Progenitor cell of endocrine pancreas (in vitro differentiated cells): ENCODE measurements around the gene CTNNBL1. TPM values are rescaled to one million over a fixed set of nuclear protein-coding genes. Genes with fewer than 3 reads are reported as not detected.

Experiments used
- DNase-seq: peaks from one replicate; pipeline ENCODE4 v3.0.0; 2021; ENCODE audit warnings: low spot score; ENCODE audit not compliant: unreplicated experiment
- H3K27ac Mint-ChIP-seq: 2 replicates; pipeline ENCODE4 v1.8.0; 2021; ENCODE audit warnings: mild to moderate bottlenecking, moderate library complexity, mixed read lengths
- H3K27me3 Mint-ChIP-seq: 2 replicates; pipeline ENCODE4 v1.8.0; 2021; ENCODE audit warnings: mixed read lengths
- H3K36me3 Mint-ChIP-seq: 2 replicates; pipeline ENCODE4 v1.8.0; 2022; ENCODE audit warnings: mixed read lengths; ENCODE audit not compliant: insufficient read depth
- H3K4me1 Mint-ChIP-seq: 2 replicates; pipeline ENCODE4 v1.8.0; 2021; ENCODE audit warnings: low read depth, mixed read lengths
- H3K4me3 Mint-ChIP-seq: 2 replicates; pipeline ENCODE4 v1.8.0; 2021; ENCODE audit warnings: low read depth, mild to moderate bottlenecking, moderate library complexity, mixed read lengths
- H3K9me3 Mint-ChIP-seq: 2 replicates; pipeline ENCODE4 v1.8.0; 2021; ENCODE audit warnings: low read depth, mixed read lengths
- CTCF ChIP-seq: fragments of 200-600 bp; sonication (generic); IDR thresholded peaks from one replicate; pipeline ENCODE4 v1.5.0; 2021; ENCODE audit warnings: antibody characterized with exemption, mild to moderate bottlenecking; ENCODE audit not compliant: unreplicated experiment
- total RNA-seq: library from RNA; stranded (reverse); gene quantifications from 2 replicates; pipeline ENCODE4 v1.2.1, GENCODE V29; 2021

Gene CTNNBL1
- total RNA-seq, 1 donor from 2014 or later = 60.4 TPM

GRCh38 chr20:37915800-37916570, 222.2 kb downstream of the CTNNBL1 start:
- TF ChIP-seq CTCF = no peak
- Mint-ChIP-seq H3K9me3 (no peaks in the 10 kb centered on the region), H3K4me3 (peak overlapping the region; percentile 42), H3K27me3 (peaks cover 53% of the 10 kb centered on the region), H3K4me1 (peaks cover 6% of the 10 kb centered on the region), H3K27ac (peak overlapping the region; percentile 33), H3K36me3 (no peaks in the 10 kb centered on the region)
- DNase-seq = no peak

- peaks cover 43% of the 10 kb centered on the region for H3K27me3 Mint-ChIP-seq
- no peak for TF ChIP-seq CTCF
Measured at GRCh38 chr20:37917461-37917860, 223.6 kb downstream of the CTNNBL1 start.

GRCh38 chr20:37918035-37918434, 224.2 kb downstream of the CTNNBL1 start:
- Mint-ChIP-seq H3K27ac (no peak overlapping the region), H3K36me3 (no peaks in the 10 kb centered on the region), H3K4me3 (no peak overlapping the region), H3K9me3 (no peaks in the 10 kb centered on the region), H3K27me3 (peaks cover 38% of the 10 kb centered on the region), H3K4me1 (peaks cover 6% of the 10 kb centered on the region)
- no peak for TF ChIP-seq CTCF
- no peak for DNase-seq

More at GRCh38 chr20:37917461-37917860, 223.6 kb downstream of the CTNNBL1 start:
- Mint-ChIP-seq H3K4me1 (peaks cover 6% of the 10 kb centered on the region), H3K9me3 (no peaks in the 10 kb centered on the region), H3K36me3 (no peaks in the 10 kb centered on the region), H3K4me3 (no peak overlapping the region), H3K27ac (no peak overlapping the region)
- DNase-seq = no peak

- no peaks in the 10 kb centered on the region for H3K9me3 Mint-ChIP-seq
- H3K36me3 Mint-ChIP-seq = no peaks in the 10 kb centered on the region
- no peak for TF ChIP-seq CTCF
- no peak for DNase-seq
- peaks cover 6% of the 10 kb centered on the region for H3K4me1 Mint-ChIP-seq
- H3K4me3 Mint-ChIP-seq = no peak overlapping the region
- no peak overlapping the region for H3K27ac Mint-ChIP-seq
- H3K27me3 Mint-ChIP-seq = peaks cover 25% of the 10 kb centered on the region
Measured at GRCh38 chr20:37919389-37920040, 225.7 kb downstream of the CTNNBL1 start.

- Mint-ChIP-seq H3K4me1 (peaks cover 6% of the 10 kb centered on the region), H3K4me3 (no peak overlapping the region), H3K27ac (no peak overlapping the region), H3K27me3 (peaks cover 25% of the 10 kb centered on the region), H3K36me3 (no peaks in the 10 kb centered on the region), H3K9me3 (no peaks in the 10 kb centered on the region)
- no peak for DNase-seq
- no peak for TF ChIP-seq CTCF
Measured at GRCh38 chr20:37920270-37920669, 226.4 kb downstream of the CTNNBL1 start.
